GM18873 (cell line): ENCODE data around the gene HPN.
"Not testable (repeated sequence)": the region's sequence is repeated elsewhere in the genome, so short reads cannot be mapped to it uniquely, and the experiment has no call there.

Experiments
- ATAC-seq: cut with Tn5 transposase; IDR thresholded peaks from one replicate; pipeline ENCODE4 v1.9.1; 2021; ENCODE audit warnings: mild to moderate bottlenecking, moderate library complexity, moderate number of reproducible peaks; ENCODE audit not compliant: unreplicated experiment, low FRiP score

Gene HPN

GRCh38 chr19:35099155-35099896 lies 57.8 kb downstream of the HPN start:
- no peak for ATAC-seq

GRCh38 chr19:35099897-35100275 lies 58.4 kb downstream of the HPN start:
- no peak for ATAC-seq

- no peak for ATAC-seq
These were observed 59.3 kb downstream of the HPN start for GRCh38 chr19:35100588-35101533.

- not testable (repeated sequence) for ATAC-seq
These were observed 60.4 kb downstream of the HPN start for GRCh38 chr19:35101949-35102348.

GRCh38 chr19:35103614-35104013 lies 62.1 kb downstream of the HPN start:
- ATAC-seq, result not testable (repeated sequence)

GRCh38 chr19:35104361-35104760 lies 62.8 kb downstream of the HPN start:
- no peak for ATAC-seq

GRCh38 chr19:35105047-35105410 lies 63.5 kb downstream of the HPN start:
- ATAC-seq, result no peak

GRCh38 chr19:35105411-35106290 lies 64.1 kb downstream of the HPN start:
- ATAC-seq, result no peak

- no peak for ATAC-seq
These were observed 64.7 kb downstream of the HPN start for GRCh38 chr19:35106291-35106583.

GRCh38 chr19:35106898-35107541 lies 65.5 kb downstream of the HPN start:
- no peak for ATAC-seq

- no peak for ATAC-seq
These were observed 66.0 kb downstream of the HPN start for GRCh38 chr19:35107545-35107944.

- ATAC-seq, result no peak
These were observed 67.2 kb downstream of the HPN start for GRCh38 chr19:35108730-35109129.

- no peak for ATAC-seq
These were observed 68.0 kb downstream of the HPN start for GRCh38 chr19:35109395-35110112.

GRCh38 chr19:35110974-35111373 lies 69.5 kb downstream of the HPN start:
- ATAC-seq, result no peak

- ATAC-seq, result no peak
These were observed 71.6 kb downstream of the HPN start for GRCh38 chr19:35112995-35113688.

GRCh38 chr19:35114353-35115176 lies 73.0 kb downstream of the HPN start:
- no peak for ATAC-seq

GRCh38 chr19:35115177-35115951 lies 73.8 kb downstream of the HPN start, which contains the start of gene FXYD3:
FXYD3 (plus strand) TSS chr19:35115823; CDS start chr19:35119377, 3,554 bp downstream.
- ATAC-seq, result no peak
